C4-2B (cell line): ENCODE data around the gene DENND5A.
"Not testable (repeated sequence)": the region's sequence is repeated elsewhere in the genome, so short reads cannot be mapped to it uniquely, and the experiment has no call there.

Experiments used
- H3K27ac ChIP-seq: fragments of 450-650 bp; 2 replicates; pipeline ENCODE4 v1.5.1; 2017
- ZFX ChIP-seq: fragments of 450-650 bp; IDR thresholded peaks from 2 replicates; pipeline ENCODE4 v1.6.1; 2017
- TF ChIP-seq, protein P1 (sequence below): fragments of 450-650 bp; conservative IDR thresholded peaks from 2 replicates; pipeline ENCODE4 v1.5.1; 2017; ENCODE audit warnings: mild to moderate bottlenecking

DENND5A gene

DNA sequence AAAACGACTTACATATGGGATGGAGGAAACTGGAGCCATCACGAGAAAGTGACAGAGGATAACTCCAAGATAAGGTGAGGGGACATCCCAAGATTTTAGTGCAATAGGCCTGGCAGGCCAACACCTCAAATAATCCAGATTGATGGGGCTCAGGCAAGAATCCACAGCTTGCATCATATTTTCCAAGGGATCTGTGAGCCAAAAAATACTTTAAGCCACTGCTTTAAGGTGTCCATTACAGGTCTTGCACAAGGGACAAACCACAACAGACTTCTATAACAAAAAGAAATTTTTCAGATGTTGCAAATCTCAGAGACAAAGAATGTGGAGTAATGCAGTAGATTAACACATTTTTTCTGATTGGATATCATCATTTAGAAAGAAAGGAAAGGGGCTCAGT lies 45.6 kb downstream of the DENND5A start:
- TF ChIP-seq ZFX = no peak
- TF ChIP-seq, protein P1, sequence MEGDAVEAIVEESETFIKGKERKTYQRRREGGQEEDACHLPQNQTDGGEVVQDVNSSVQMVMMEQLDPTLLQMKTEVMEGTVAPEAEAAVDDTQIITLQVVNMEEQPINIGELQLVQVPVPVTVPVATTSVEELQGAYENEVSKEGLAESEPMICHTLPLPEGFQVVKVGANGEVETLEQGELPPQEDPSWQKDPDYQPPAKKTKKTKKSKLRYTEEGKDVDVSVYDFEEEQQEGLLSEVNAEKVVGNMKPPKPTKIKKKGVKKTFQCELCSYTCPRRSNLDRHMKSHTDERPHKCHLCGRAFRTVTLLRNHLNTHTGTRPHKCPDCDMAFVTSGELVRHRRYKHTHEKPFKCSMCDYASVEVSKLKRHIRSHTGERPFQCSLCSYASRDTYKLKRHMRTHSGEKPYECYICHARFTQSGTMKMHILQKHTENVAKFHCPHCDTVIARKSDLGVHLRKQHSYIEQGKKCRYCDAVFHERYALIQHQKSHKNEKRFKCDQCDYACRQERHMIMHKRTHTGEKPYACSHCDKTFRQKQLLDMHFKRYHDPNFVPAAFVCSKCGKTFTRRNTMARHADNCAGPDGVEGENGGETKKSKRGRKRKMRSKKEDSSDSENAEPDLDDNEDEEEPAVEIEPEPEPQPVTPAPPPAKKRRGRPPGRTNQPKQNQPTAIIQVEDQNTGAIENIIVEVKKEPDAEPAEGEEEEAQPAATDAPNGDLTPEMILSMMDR = no peak
- no peak overlapping the region for H3K27ac ChIP-seq

- no peak overlapping the region for H3K27ac ChIP-seq
- TF ChIP-seq ZFX = no peak
- TF ChIP-seq, protein P1 = no peak
Observed at GRCh38 chr11:9219115-9219514, 46.0 kb downstream of the DENND5A start.

DNA sequence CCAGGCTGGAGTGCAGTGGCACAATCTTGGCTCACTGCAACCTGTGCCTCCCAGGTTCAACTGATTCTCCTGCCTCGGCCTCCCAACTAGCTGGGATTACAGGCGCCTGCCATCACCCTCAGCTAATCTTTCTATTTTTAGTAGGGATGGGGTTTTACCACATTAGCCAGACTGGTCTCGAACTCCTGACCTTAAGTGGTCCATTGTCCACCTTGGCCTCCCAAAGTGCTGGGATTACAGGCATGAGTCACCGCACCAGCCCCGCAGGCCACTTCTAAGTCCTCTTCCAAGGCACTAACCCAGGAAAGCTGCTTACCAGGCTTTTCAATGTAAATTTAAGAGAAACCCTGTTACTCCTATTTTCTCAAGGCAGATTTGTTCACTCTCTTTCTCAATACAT lies 50.4 kb downstream of the DENND5A start:
- no peak for TF ChIP-seq ZFX
- TF ChIP-seq, protein P1 = no peak
- H3K27ac ChIP-seq = no peak overlapping the region

DNA sequence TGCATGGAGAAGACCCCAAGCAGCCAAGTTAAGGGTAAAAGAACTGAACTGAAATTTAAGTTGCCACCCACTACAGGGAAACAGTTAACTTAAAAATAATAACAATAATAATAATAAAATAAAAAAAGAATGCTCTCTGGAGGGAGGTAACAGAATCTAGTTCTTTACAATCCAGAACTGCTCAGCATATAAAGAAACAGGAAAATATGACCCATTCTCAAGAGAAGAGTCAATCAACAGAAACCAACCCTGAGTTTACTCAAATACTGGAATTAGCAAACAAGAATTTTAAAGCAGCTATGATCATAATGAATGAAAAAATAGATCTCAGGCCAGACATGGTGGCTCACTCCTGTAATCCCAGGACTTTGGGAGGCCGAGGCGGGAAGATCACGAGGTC lies 53.8 kb downstream of the DENND5A start:
- no peak overlapping the region for H3K27ac ChIP-seq
- TF ChIP-seq, protein P1 = no peak
- no peak for TF ChIP-seq ZFX

GRCh38 chr11:9210922-9211320 lies 54.2 kb downstream of the DENND5A start:
- TF ChIP-seq, protein P1 = no peak
- no peak for TF ChIP-seq ZFX
- no peak overlapping the region for H3K27ac ChIP-seq

DNA sequence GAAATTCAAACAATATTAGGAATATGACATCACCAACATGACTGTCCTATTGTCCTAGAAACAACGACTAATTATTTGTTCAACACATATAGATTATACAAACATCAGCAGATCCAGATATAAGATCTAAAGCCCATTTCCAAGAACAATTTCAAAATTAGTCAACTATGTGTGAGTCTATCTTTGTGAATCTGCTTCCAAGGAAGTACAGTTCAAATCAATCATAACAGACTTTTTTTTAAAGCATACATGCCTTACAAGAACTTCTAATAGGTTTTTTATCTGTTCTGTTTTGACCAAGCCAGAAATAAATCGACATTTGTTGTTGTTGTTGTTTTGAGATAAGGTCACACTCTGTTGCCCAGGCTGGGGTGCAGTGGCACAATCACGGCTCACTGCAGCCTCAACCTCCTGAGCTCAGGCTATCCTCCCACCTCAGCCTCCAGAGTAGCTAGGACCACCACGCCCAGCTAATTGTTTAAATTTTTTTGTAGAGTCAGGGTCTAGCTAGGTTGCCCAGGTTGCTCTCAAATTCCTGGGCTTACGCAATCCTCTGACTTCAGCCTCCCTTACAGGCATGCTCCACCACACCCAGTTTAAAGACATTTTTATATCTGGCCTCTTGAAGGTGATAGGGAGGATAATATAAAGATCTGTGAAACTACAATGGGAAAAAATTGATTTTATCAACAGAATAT lies 54.8 kb downstream of the DENND5A start:
- H3K27ac ChIP-seq = no peak overlapping the region
- TF ChIP-seq, protein P1 = no peak
- TF ChIP-seq ZFX = no peak

- not testable (repeated sequence) for H3K27ac ChIP-seq
Observed at GRCh38 chr11:9209604-9210003, 55.5 kb downstream of the DENND5A start.

DNA sequence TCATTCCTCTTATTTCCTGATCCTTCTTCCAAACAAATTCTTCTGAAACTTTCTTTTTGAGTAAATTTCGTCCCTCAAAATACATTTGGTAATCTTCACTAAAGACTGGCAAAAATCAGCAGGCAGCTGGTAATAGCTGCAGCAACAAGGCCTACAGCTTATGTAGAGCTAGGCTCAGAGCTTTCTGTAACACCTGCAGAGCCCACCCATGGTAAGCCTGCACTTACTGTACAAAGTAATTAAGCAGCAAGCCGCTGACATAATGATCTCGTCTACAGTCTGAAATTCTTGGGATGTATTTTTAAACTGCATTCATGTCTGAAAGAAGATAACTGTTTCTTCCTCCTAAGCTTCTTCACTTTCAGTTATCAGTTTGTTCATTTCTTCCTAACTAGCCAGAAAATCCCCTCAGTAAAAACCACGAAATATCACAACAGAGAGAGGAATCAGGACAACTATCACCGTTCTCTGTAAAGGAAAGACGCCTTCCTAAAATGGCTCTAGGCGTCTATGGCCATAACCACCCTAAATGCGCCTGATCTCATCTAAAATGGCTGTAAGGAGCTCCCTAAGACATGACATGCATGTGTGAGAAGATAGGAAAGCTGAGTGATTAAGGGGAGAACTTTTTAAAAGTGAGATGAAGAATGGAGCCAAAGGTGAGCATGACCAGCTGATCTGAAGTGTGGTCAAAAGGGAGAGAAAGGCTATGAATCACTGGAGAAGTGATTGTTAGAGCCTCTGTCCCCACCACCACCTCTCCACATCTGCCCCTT lies 56.2 kb downstream of the DENND5A start:
- no peak overlapping the region for H3K27ac ChIP-seq
- TF ChIP-seq, protein P1 = no peak
- TF ChIP-seq ZFX = no peak
